LNCaP clone FGC (cell line): Measurements from ENCODE around the gene SEC61A2.
A peak's percentile ranks its signal among the peaks of the same experiment; 100 is the strongest.

Experiments
- DNase-seq: peaks from one replicate; pipeline ENCODE4 v3.0.0-alpha.2; 2011; ENCODE audit warnings: low read depth
- H3K4me3 ChIP-seq: 2 replicates; pipeline ENCODE4 v1.5.1; 2011; ENCODE audit warnings: mild to moderate bottlenecking, low read depth, low read length, control low read depth
- TF ChIP-seq, protein P1 (sequence below): IDR thresholded peaks from 2 replicates; pipeline ENCODE4 v1.5.1; 2012; ENCODE audit warnings: mild to moderate bottlenecking; ENCODE audit not compliant: control insufficient read depth, insufficient read depth; ENCODE audit errors: extremely low read depth

The SEC61A2 gene

DNA sequence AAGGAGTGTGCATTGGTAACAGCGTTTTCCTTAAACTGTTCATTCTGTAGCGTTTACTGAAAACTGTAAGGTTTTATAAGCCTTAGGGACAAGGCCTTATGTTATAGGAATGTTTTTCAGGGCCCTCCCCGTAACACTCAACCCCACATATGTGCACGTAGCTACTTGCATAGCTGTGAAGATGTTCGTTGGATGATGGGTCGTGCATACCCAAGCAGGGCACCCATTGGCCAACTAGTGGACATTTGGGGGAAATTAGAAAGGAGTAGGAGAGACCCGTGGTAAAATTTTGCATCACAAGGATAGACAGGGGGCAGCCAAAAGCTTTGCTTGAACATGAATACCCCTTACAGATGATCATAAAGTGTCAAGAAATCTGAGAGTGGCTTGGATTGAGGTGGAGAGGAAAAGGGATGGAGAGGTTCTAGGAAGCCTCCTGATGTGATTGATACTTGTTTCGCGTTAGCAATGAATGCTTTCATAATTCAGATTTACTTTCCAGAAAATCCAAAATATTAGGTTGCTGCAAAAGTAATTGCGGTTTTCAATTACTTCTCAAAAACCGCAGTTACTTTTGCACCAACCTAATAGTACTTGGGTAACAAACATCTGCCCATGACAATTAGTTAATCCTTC lies 878 bp downstream of the SEC61A2 start:
- H3K4me3 ChIP-seq: peak overlapping the region; percentile 74
- peak; percentile 4 for DNase-seq
- TF ChIP-seq, protein P1, sequence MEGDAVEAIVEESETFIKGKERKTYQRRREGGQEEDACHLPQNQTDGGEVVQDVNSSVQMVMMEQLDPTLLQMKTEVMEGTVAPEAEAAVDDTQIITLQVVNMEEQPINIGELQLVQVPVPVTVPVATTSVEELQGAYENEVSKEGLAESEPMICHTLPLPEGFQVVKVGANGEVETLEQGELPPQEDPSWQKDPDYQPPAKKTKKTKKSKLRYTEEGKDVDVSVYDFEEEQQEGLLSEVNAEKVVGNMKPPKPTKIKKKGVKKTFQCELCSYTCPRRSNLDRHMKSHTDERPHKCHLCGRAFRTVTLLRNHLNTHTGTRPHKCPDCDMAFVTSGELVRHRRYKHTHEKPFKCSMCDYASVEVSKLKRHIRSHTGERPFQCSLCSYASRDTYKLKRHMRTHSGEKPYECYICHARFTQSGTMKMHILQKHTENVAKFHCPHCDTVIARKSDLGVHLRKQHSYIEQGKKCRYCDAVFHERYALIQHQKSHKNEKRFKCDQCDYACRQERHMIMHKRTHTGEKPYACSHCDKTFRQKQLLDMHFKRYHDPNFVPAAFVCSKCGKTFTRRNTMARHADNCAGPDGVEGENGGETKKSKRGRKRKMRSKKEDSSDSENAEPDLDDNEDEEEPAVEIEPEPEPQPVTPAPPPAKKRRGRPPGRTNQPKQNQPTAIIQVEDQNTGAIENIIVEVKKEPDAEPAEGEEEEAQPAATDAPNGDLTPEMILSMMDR: peak; percentile 46

DNA sequence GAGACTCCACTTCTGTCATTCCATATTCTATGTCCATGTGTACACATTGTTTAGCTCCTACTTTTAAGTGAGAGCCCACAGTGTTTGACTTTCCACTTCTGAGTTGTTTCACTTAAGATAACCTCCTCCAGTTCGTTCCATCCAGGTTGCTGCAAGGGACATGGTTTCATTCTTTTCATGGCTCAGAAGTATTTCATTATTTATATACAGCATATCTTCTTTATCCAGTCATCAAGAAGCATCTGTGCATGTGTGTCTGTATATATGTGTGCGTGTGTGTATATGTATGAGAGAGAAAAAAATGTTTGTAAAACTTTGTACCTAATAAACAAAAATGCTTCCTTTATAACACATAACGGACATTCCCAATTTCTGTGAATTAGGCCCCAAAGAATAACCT lies 6.2 kb downstream of the SEC61A2 start:
- no peak for DNase-seq
- TF ChIP-seq, protein P1: no peak
- no peak overlapping the region for H3K4me3 ChIP-seq

DNA sequence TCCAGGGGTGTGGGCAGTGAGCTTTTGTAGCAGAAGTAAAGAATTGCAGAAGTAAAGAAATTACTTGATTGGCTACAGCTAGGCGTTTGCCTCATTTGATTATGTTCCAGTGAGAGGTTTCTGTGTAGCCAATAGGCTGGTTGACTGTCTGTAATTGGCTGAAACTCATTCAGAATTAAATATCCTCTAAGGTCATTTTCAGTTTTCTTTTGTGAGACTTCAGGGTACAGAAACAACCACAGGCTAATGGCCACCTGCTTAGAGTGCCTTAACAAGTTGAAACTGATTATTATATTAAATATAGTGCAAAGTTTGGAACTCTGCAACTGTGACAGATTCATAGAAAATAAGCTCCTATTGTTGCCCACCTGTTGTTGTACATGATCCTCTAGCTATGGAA lies 10.6 kb downstream of the SEC61A2 start:
- TF ChIP-seq, protein P1: no peak
- DNase-seq: no peak
- no peak overlapping the region for H3K4me3 ChIP-seq

DNA sequence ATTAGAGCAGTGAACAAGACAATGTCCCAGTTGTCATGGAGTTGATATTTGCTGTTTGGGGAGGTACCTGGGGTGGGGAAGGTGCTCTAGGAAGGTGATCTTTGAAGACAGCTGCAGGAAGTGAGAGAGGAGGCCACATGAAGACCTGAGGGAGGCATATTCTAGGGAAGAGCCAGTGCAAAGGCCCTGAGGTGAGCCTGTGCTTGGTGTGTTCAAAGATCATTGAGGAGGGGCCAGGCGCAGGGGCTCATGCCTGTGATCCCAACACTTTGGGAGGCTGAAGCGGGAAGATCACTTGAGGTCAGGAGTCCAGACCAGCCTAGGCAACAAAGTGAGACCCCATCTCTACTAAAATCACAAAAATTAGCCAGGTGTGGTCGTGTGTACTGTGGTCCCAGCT lies 15.1 kb downstream of the SEC61A2 start:
- no peak for DNase-seq

DNA sequence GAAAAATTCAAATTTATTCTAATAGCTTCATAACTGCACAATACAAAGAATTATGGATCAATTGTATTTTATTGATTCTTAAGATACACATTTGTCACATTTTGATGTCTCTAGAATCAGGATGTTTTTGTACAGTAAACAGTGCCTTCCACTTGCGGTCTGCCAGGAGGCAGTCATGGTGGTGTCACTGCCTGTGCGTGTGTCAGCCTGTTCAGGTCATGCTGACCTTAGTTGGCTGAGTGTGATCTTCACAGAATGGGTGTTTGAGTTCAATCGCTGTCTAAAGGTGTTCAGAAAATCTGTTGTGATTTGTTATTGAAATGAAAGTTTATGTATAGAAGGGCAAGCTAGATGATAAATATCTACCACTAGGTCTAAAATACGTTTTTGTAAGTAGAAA lies 20.7 kb downstream of the SEC61A2 start:
- TF ChIP-seq, protein P1: no peak
- no peak for DNase-seq
- H3K4me3 ChIP-seq: no peak overlapping the region

More for the DNA sequence above, 15.1 kb downstream of the SEC61A2 start:
- TF ChIP-seq, protein P1: no peak
- no peak overlapping the region for H3K4me3 ChIP-seq

DNA sequence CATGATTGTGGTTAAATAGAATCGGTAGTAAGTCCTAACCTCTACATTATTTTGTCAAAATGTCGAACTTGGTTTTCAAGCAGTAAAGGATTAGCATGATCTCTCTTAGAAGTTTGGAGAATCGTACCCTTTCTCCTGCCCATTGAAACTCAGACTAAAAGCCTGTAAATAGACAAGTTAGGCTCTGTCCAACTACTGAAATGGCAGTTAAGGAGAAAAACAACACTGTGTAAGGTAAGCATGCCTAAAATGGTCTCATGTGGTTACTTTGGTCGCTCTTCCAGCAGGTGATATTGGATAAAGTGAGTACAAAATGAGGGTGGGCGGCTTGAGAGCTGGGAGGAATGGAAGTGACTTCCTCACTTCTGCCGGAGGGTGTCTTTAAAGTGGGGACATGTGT lies 25.0 kb downstream of the SEC61A2 start:
- TF ChIP-seq, protein P1: no peak
- no peak overlapping the region for H3K4me3 ChIP-seq
- DNase-seq: no peak
